H1 (cell line): Measurements from ENCODE around the gene ACER1. TPM values are rescaled to one million over a fixed set of nuclear protein-coding genes. Genes with fewer than 3 reads are reported as not detected.
A peak's percentile ranks its signal among the peaks of the same experiment; 100 is the strongest.

Experiments
- ATF2 ChIP-seq: IDR thresholded peaks from 2 replicates; pipeline ENCODE4 v1.6.1; 2012; ENCODE audit warnings: low read length, inconsistent platforms
- BACH1 ChIP-seq: IDR thresholded peaks from 2 replicates; pipeline ENCODE4 v1.6.1; 2012; ENCODE audit warnings: low read length, improper control_type of control experiment
- BCL11A ChIP-seq, 2 experiments: IDR thresholded peaks; one replicate each; pipeline ENCODE4 v1.6.1; 2011; ENCODE audit warnings: low read depth in 2 of 2, low read length in 2 of 2, mild to moderate bottlenecking in 2 of 2
- CHD2 ChIP-seq: IDR thresholded peaks from 2 replicates; pipeline ENCODE4 v1.6.1; 2012; ENCODE audit warnings: low read length, improper control_type of control experiment
- CREB1 ChIP-seq: IDR thresholded peaks from 2 replicates; pipeline ENCODE4 v1.6.1; 2012; ENCODE audit warnings: inconsistent platforms
- CTCF ChIP-seq, 3 experiments: IDR thresholded peaks; 1 replicate in 2 of 3; 2 replicates in 1 of 3; pipeline versions ENCODE4 v1.5.1 to v1.6.1; 2011; ENCODE audit warnings: low read length in 3 of 3, mild to moderate bottlenecking in 3 of 3, inconsistent platforms in 2 of 3, low read depth in 1 of 3, moderate library complexity in 1 of 3; ENCODE audit not compliant: insufficient read depth in 1 of 3; ENCODE audit errors: control extremely low read depth in 1 of 3
- KDM4A ChIP-seq: IDR thresholded peaks from one replicate; pipeline ENCODE4 v1.7.1; 2012; ENCODE audit warnings: low read depth, mild to moderate bottlenecking, moderate library complexity, low read length, inconsistent platforms; ENCODE audit not compliant: severe bottlenecking
- NANOG ChIP-seq: IDR thresholded peaks from 2 replicates; pipeline ENCODE4 v1.6.1; 2011; ENCODE audit warnings: low read length, low read depth, mild to moderate bottlenecking, inconsistent platforms; ENCODE audit not compliant: insufficient read depth, poor library complexity, severe bottlenecking
- PHF8 ChIP-seq: fragments of 200-600 bp; sonication (generic); conservative IDR thresholded peaks from 2 replicates; pipeline ENCODE4 v1.7.1; 2012; ENCODE audit warnings: low read depth, mild to moderate bottlenecking, inconsistent platforms, low read length, moderate library complexity
- POLR2A ChIP-seq, 2 experiments: IDR thresholded peaks; 1 replicate in 1 of 2; 2 replicates in 1 of 2; pipeline ENCODE4 v1.6.1; 2011; ENCODE audit warnings: low read depth in 2 of 2, low read length in 2 of 2, mild to moderate bottlenecking in 2 of 2; ENCODE audit errors: control extremely low read depth in 1 of 2
- RXRA ChIP-seq: IDR thresholded peaks from 2 replicates; pipeline ENCODE4 v1.6.1; 2011; ENCODE audit warnings: low read depth, mild to moderate bottlenecking, low read length, moderate library complexity; ENCODE audit not compliant: insufficient read depth
- SAP30 ChIP-seq: fragments of 300-600 bp; sonication (generic); IDR thresholded peaks from 2 replicates; pipeline ENCODE4 v1.7.1; 2012; ENCODE audit warnings: low read length, moderate library complexity, mild to moderate bottlenecking, inconsistent platforms; ENCODE audit not compliant: insufficient read depth, insufficient replicate concordance
- SIN3A ChIP-seq, 2 experiments: IDR thresholded peaks in 1 of 2; conservative IDR thresholded peaks in 1 of 2; 2 replicates each; pipeline ENCODE4 v1.6.1; 2011 to 2012; ENCODE audit warnings: low read length in 2 of 2, improper control_type of control experiment in 1 of 2, low read depth in 1 of 2, mild to moderate bottlenecking in 1 of 2
- SIX5 ChIP-seq: IDR thresholded peaks from 2 replicates; pipeline ENCODE4 v1.6.1; 2011; ENCODE audit warnings: mild to moderate bottlenecking, low read depth, low read length
- SP2 ChIP-seq: IDR thresholded peaks from 2 replicates; pipeline ENCODE4 v1.6.1; 2012; ENCODE audit warnings: mild to moderate bottlenecking, low read length, inconsistent platforms
- SRF ChIP-seq: IDR thresholded peaks from 2 replicates; pipeline ENCODE4 v1.6.1; 2011; ENCODE audit warnings: mild to moderate bottlenecking, low read depth, low read length, moderate library complexity
- SUZ12 ChIP-seq: fragments of 200-600 bp; sonication (generic); IDR thresholded peaks from 2 replicates; pipeline ENCODE4 v1.6.1; 2012; ENCODE audit warnings: mild to moderate bottlenecking, inconsistent platforms, low read length, moderate library complexity, mixed read lengths
- TBP ChIP-seq: IDR thresholded peaks from 2 replicates; pipeline ENCODE4 v1.6.1; 2011; ENCODE audit warnings: low read depth, low read length, improper control_type of control experiment
- USF2 ChIP-seq: IDR thresholded peaks from 2 replicates; pipeline ENCODE4 v1.6.1; 2011; ENCODE audit warnings: low read length, improper control_type of control experiment
- ZNF274 ChIP-seq: IDR thresholded peaks from 2 replicates; pipeline ENCODE4 v1.7.0; 2012; ENCODE audit warnings: low read length, borderline replicate concordance; ENCODE audit errors: extremely low read depth
- polyA plus RNA-seq, 7 experiments: library from polyadenylated mRNA; depleted of rRNA in 3 of 7; stranded (reverse) in 5 of 7; unstranded in 2 of 7; fragments of >200 nt in 5 of 7; fragments of 200-250 nt in 2 of 7; gene quantifications; 1 replicate in 5 of 7; 2 replicates in 1 of 7; 4 replicates in 1 of 7; pipeline versions ENCODE4 v1.2.1 to v1.2.3, GENCODE V29; 2011 to 2013; ENCODE audit warnings: missing spikeins in 2 of 7, mixed read lengths in 2 of 7
- total RNA-seq: library from RNA; stranded (reverse); fragmentation: NEBNext Ultra II Directional; extraction: Animal tissue kit (Norgen Biotek cat#: 25700); gene quantifications from 2 replicates; pipeline ENCODE4 v1.2.1, GENCODE V29; 2021

ACER1 gene
- total and polyA plus RNA-seq, 2 of the 8 experiments (the other 6 are each of a cell fraction or from before 2014, with no cell fraction given), result 0.05 TPM; not detected in 1

- TF ChIP-seq PHF8, result peak; percentile 86
- TF ChIP-seq SIX5, result no peak
- peak; percentile 70 for TF ChIP-seq KDM4A
- TF ChIP-seq POLR2A (IDR thresholded peaks at IDR 0.05; ENCODE audit: control extremely low read depth in 1 of 2, low read depth in 2 of 2, low read length in 2 of 2), result no peak; a peak in 1 of 3 replicates
- no peak for TF ChIP-seq BACH1
- no peak for TF ChIP-seq CTCF (IDR thresholded peaks at IDR 0.05; ENCODE audit: control extremely low read depth in 1 of 3, insufficient read depth in 1 of 3, low read depth in 1 of 3, low read length in 3 of 3)
- peak; percentile 97 for TF ChIP-seq CHD2
- TF ChIP-seq NANOG, result peak; percentile 71
- no peak for TF ChIP-seq BCL11A (IDR thresholded peaks at IDR 0.05; ENCODE audit: low read depth in 2 of 2, low read length in 2 of 2)
- no peak for TF ChIP-seq CREB1
- TF ChIP-seq SP2, result peak; percentile 98
- no peak for TF ChIP-seq ATF2
- no peak for TF ChIP-seq ZNF274
- TF ChIP-seq SIN3A (conservative IDR thresholded peaks at IDR 0.05 in 1 of 2, IDR thresholded peaks at IDR 0.05 in 1 of 2; ENCODE audit: low read depth in 1 of 2, low read length in 2 of 2), result 0 out of 4 replicates have a peak, but pooled peaks of 1 of the 2 experiments have one; percentile 21
- TF ChIP-seq SUZ12, result no peak
- TF ChIP-seq USF2, result no peak
- TF ChIP-seq SAP30, result no peak
- no peak for TF ChIP-seq SRF
- no peak for TF ChIP-seq RXRA
- TF ChIP-seq TBP, result no peak
Measured at GRCh38 chr19:6372594-6373095, 39.2 kb upstream of the ACER1 start, which contains the start of gene ALKBH7 (continued).
